Stimulated activated memory B cell treated with anti-CD40 and anti-IgM and Interleukin-4, amounts not matched to agents 10 μg/mL and 1 μg/mL and 100 μg/mL, for 72 hours (primary cell): ENCODE results near the gene NELL2.

ENCODE experiments used
- ATAC-seq: fragments of 150-1000 bp; cut with Tn5 transposase; 2 replicates; pipeline ENCODE4 v1.10.0; 2021
- H3K27ac Mint-ChIP-seq: one replicate; pipeline ENCODE4 v1.8.0; 2022; ENCODE audit warnings: mild to moderate bottlenecking, mixed read lengths
- H3K27me3 Mint-ChIP-seq: one replicate; pipeline ENCODE4 v1.8.0; 2022; ENCODE audit warnings: mixed read lengths
- H3K36me3 Mint-ChIP-seq: one replicate; pipeline ENCODE4 v1.8.0; 2022; ENCODE audit warnings: mixed read lengths
- H3K4me1 Mint-ChIP-seq: one replicate; pipeline ENCODE4 v1.8.0; 2022; ENCODE audit warnings: mixed read lengths
- H3K4me3 Mint-ChIP-seq: one replicate; pipeline ENCODE4 v1.8.0; 2022; ENCODE audit warnings: mild to moderate bottlenecking, moderate library complexity, mixed read lengths
- H3K9me3 Mint-ChIP-seq: one replicate; pipeline ENCODE4 v1.8.0; 2022; ENCODE audit warnings: mixed read lengths

Gene NELL2

DNA sequence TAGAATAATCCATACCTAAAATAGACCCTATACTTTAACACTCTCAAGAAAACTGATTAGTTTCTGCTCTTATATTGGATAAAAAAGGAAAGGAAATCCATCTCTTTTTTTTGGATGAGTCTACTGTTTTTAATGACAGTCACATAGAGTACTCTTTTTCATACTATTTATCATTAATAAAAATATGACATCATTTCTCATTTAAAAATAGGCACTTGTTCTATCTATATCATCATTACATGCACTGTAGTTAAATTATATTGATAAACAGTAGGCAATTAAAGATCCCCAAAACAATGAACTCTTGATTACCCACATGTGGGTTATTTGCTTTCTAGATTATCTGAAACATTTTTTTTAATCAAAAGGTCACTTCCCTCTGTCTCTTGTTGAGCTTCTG, 338.8 kb downstream of the NELL2 start:
- Mint-ChIP-seq H3K36me3 (no peaks in the 10 kb centered on the region), H3K27ac (no peak overlapping the region), H3K4me3 (no peak overlapping the region), H3K9me3 (no peaks in the 10 kb centered on the region), H3K4me1 (no peaks in the 10 kb centered on the region), H3K27me3 (peaks cover 8% of the 10 kb centered on the region)
- no peak for ATAC-seq

GRCh38 chr12:44532940-44533339, 343.2 kb downstream of the NELL2 start:
- H3K36me3 Mint-ChIP-seq, result no peaks in the 10 kb centered on the region

GRCh38 chr12:44531320-44531971, 344.7 kb downstream of the NELL2 start:
- Mint-ChIP-seq H3K36me3 (no peaks in the 10 kb centered on the region), H3K4me3 (no peak overlapping the region), H3K27me3 (no peaks in the 10 kb centered on the region), H3K4me1 (no peaks in the 10 kb centered on the region), H3K9me3 (no peaks in the 10 kb centered on the region), H3K27ac (no peak overlapping the region)
- no peak for ATAC-seq

More at GRCh38 chr12:44532940-44533339, 343.2 kb downstream of the NELL2 start:
- Mint-ChIP-seq H3K4me1 (no peaks in the 10 kb centered on the region), H3K27ac (no peak overlapping the region), H3K27me3 (no peaks in the 10 kb centered on the region), H3K4me3 (no peak overlapping the region), H3K9me3 (no peaks in the 10 kb centered on the region)
- no peak for ATAC-seq

DNA sequence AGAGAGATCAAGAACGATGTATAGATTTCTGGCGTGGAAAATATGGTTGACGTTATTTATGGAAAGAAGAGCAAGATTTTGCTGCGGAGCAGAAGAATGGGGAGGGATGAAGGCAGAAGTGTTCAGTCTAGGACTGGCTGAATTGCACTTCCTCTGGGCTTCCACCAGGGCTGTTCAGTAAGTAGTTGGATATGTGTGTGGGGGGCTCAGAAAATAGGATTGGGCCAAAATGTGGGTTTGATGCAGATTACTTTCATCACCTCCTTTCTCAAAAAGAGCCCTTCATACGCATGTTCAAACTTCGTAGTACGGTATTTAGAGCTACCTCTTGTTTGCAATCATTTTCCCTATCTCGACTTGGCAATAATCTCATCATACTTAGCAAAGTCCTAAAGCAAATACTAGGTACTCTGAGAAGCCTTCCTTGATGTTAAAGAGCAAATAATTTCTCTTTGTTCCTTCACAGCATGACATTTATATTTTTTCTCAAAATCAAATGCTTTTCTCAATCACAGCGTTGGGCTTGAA, 349.4 kb downstream of the NELL2 start:
- Mint-ChIP-seq H3K4me3 (no peak overlapping the region), H3K9me3 (no peaks in the 10 kb centered on the region)
- ATAC-seq, result no peak

DNA sequence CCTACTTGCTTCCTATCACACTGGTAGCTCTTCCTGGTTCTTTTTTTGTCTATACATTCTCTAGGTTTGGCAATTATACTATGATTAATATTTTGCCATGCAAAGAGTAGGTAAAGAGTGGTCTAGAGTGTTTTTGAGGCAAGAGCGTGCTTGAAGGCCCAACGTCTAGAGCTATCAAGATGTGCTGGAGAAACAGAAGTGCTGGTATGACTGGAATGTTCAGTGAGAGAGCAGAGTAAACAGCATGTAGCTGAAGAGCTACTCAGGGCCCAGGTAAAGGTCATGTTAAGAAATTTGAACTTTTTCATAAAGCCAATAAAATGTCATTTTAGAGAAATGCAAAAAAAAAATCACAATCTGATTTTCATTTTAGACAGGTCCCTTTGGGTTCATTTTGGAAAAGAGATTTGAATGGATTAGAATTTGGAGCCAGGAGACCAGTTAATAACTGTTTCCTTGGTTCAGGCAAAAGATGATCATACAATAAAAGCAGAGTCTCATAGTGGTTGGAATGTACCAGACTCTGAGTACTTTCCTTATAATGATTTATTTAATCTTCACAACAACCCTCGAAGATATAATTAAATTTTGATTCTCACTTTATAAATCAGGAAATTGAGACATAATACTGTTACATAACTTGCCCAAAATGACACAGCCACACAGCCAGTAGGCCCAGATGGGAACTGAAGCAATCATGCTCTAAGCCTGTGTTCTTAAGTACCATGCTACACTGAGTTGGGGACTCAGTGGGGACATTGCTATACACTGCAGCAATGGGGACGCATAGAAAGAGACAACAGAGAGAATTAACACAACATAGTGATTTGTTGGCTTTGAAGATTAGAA, 350.1 kb downstream of the NELL2 start:
- H3K4me1 Mint-ChIP-seq, result no peaks in the 10 kb centered on the region
- no peak overlapping the region for H3K27ac Mint-ChIP-seq
- H3K27me3 Mint-ChIP-seq, result no peaks in the 10 kb centered on the region
- H3K4me3 Mint-ChIP-seq, result no peak overlapping the region
- H3K36me3 Mint-ChIP-seq, result no peaks in the 10 kb centered on the region
- ATAC-seq, result no peak
- no peaks in the 10 kb centered on the region for H3K9me3 Mint-ChIP-seq

More for the DNA sequence above, 349.4 kb downstream of the NELL2 start:
- no peaks in the 10 kb centered on the region for H3K36me3 Mint-ChIP-seq
- no peaks in the 10 kb centered on the region for H3K27me3 Mint-ChIP-seq
- H3K27ac Mint-ChIP-seq, result no peak overlapping the region
- no peaks in the 10 kb centered on the region for H3K4me1 Mint-ChIP-seq

DNA sequence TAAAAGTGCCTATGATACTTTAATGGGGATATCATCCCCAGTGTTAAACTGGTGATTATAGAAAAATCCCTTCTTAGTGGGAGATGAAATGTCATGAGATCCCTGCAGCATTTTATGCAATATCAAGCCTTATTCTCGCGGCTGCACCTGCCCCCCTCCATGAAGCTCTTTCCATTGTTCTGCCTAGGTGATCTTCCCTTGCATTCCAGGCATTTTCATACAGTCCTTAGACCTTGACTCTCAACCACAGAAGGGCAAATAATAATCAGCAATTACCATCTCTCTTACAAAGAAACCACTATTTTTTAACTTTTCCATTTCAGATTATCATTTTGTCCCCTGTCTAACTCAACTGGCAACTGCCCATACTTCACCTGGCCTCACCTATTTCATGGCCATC, 352.3 kb downstream of the NELL2 start:
- Mint-ChIP-seq H3K4me1 (no peaks in the 10 kb centered on the region), H3K4me3 (no peak overlapping the region), H3K27me3 (no peaks in the 10 kb centered on the region), H3K27ac (no peak overlapping the region), H3K36me3 (no peaks in the 10 kb centered on the region), H3K9me3 (no peaks in the 10 kb centered on the region)
- ATAC-seq, result no peak

GRCh38 chr12:44521702-44522101, 354.4 kb downstream of the NELL2 start:
- no peak overlapping the region for H3K4me3 Mint-ChIP-seq
- ATAC-seq, result no peak

GRCh38 chr12:44519931-44520330, 356.2 kb downstream of the NELL2 start:
- Mint-ChIP-seq H3K27ac (no peak overlapping the region), H3K36me3 (no peaks in the 10 kb centered on the region), H3K4me3 (no peak overlapping the region), H3K4me1 (no peaks in the 10 kb centered on the region), H3K9me3 (no peaks in the 10 kb centered on the region), H3K27me3 (no peaks in the 10 kb centered on the region)
- ATAC-seq, result no peak

More at GRCh38 chr12:44521702-44522101, 354.4 kb downstream of the NELL2 start:
- H3K27me3 Mint-ChIP-seq, result no peaks in the 10 kb centered on the region
- H3K9me3 Mint-ChIP-seq, result no peaks in the 10 kb centered on the region
- H3K4me1 Mint-ChIP-seq, result no peaks in the 10 kb centered on the region
- no peak overlapping the region for H3K27ac Mint-ChIP-seq
- no peaks in the 10 kb centered on the region for H3K36me3 Mint-ChIP-seq

DNA sequence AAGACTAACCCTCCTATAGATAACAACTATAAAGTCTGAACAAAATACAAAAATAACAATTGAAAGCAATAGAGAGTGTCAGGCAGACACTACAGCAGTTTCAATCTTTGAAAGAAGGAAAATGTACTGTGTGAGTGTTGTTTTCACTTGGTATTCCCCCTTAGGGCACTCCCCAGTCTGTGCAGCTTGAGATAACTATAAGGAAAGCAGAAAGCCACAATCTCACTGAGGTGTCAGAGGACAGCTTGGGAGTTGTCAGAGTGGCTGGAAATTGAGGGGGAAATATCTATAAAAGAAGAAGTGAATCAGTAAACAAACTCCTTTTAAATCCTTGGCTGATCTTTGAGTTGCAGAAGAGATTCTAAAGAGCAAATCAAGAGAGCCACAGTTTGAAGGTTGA, 364.8 kb downstream of the NELL2 start:
- Mint-ChIP-seq H3K9me3 (no peaks in the 10 kb centered on the region), H3K27me3 (no peaks in the 10 kb centered on the region), H3K4me3 (no peak overlapping the region), H3K36me3 (no peaks in the 10 kb centered on the region), H3K4me1 (no peaks in the 10 kb centered on the region), H3K27ac (no peak overlapping the region)
- no peak for ATAC-seq

- ATAC-seq, result no peak
- Mint-ChIP-seq H3K36me3 (no peaks in the 10 kb centered on the region), H3K4me3 (no peak overlapping the region)
Measured at GRCh38 chr12:44510510-44510909, 365.6 kb downstream of the NELL2 start.

GRCh38 chr12:44510076-44510475, 366.0 kb downstream of the NELL2 start:
- no peak overlapping the region for H3K4me3 Mint-ChIP-seq
- no peaks in the 10 kb centered on the region for H3K36me3 Mint-ChIP-seq
- no peak overlapping the region for H3K27ac Mint-ChIP-seq
- no peak for ATAC-seq
- no peaks in the 10 kb centered on the region for H3K9me3 Mint-ChIP-seq
- no peaks in the 10 kb centered on the region for H3K4me1 Mint-ChIP-seq
- H3K27me3 Mint-ChIP-seq, result no peaks in the 10 kb centered on the region

More at GRCh38 chr12:44510510-44510909, 365.6 kb downstream of the NELL2 start:
- Mint-ChIP-seq H3K27ac (no peak overlapping the region), H3K9me3 (no peaks in the 10 kb centered on the region), H3K4me1 (no peaks in the 10 kb centered on the region), H3K27me3 (no peaks in the 10 kb centered on the region)

GRCh38 chr12:44509471-44509870, 366.6 kb downstream of the NELL2 start:
- no peak overlapping the region for H3K27ac Mint-ChIP-seq
- H3K27me3 Mint-ChIP-seq, result no peaks in the 10 kb centered on the region
- no peaks in the 10 kb centered on the region for H3K36me3 Mint-ChIP-seq
- no peaks in the 10 kb centered on the region for H3K4me1 Mint-ChIP-seq
- H3K4me3 Mint-ChIP-seq, result no peak overlapping the region
- H3K9me3 Mint-ChIP-seq, result no peaks in the 10 kb centered on the region
- ATAC-seq, result no peak

DNA sequence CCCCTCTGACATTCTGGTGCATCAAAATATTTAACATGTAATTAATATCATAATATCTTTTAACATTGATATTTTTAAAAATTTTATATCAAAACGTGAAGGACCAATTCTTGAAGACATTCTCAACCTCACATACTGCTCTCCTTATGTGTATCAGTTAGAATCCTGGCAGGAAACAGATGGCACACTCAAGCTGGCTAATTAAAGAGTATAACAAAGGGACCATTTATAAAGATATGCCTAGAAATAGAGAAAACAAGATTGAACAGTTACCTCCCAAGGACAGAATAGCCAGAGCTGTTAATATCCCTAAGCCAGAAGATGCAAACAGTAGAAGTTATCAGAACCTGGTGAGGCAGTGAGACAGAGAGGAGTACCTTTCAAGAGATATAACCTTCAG, 368.7 kb downstream of the NELL2 start:
- no peaks in the 10 kb centered on the region for H3K27me3 Mint-ChIP-seq
- no peak overlapping the region for H3K4me3 Mint-ChIP-seq
- no peak for ATAC-seq
- H3K27ac Mint-ChIP-seq, result no peak overlapping the region
- H3K4me1 Mint-ChIP-seq, result no peaks in the 10 kb centered on the region
- no peaks in the 10 kb centered on the region for H3K9me3 Mint-ChIP-seq
- no peaks in the 10 kb centered on the region for H3K36me3 Mint-ChIP-seq

GRCh38 chr12:44504799-44505198, 371.3 kb downstream of the NELL2 start:
- no peak for ATAC-seq
- Mint-ChIP-seq H3K27me3 (no peaks in the 10 kb centered on the region), H3K4me3 (no peak overlapping the region), H3K27ac (no peak overlapping the region), H3K36me3 (no peaks in the 10 kb centered on the region), H3K9me3 (no peaks in the 10 kb centered on the region), H3K4me1 (no peaks in the 10 kb centered on the region)

GRCh38 chr12:44503329-44503728, 372.8 kb downstream of the NELL2 start:
- Mint-ChIP-seq H3K4me1 (no peaks in the 10 kb centered on the region), H3K27me3 (no peaks in the 10 kb centered on the region), H3K4me3 (no peak overlapping the region), H3K9me3 (no peaks in the 10 kb centered on the region), H3K27ac (no peak overlapping the region), H3K36me3 (no peaks in the 10 kb centered on the region)
- no peak for ATAC-seq

DNA sequence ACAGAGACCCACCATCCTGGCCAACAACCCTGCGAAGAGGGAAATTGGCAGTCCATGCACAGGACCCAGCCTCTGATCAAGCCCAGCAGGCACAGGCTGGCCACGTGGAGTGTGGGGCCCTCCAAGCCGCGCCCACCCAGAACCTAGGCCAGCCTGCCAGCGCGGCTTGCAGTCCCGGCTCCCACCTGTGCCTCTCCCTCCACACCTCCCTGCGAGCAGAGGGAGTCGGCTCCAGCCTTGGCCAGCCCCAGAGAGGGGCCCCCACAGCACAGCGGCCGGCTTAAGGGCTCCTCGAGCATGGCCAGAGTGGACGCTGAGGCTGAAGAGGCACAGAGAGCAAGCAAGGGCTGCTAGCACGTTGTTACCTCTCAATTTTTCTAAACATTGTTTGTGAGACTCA, 373.4 kb downstream of the NELL2 start:
- Mint-ChIP-seq H3K27me3 (no peaks in the 10 kb centered on the region), H3K4me3 (no peak overlapping the region), H3K4me1 (no peaks in the 10 kb centered on the region), H3K36me3 (no peaks in the 10 kb centered on the region), H3K27ac (no peak overlapping the region), H3K9me3 (no peaks in the 10 kb centered on the region)
- no peak for ATAC-seq
